ENCODE data around the gene PRKAA2.

The PRKAA2 gene

GRCh38 chr1:56627636-56628039 is 17.5 kb upstream of the PRKAA2 start:
- DNase-seq (ENCODE audit: low read depth) = no peak
- no peak overlapping the region for H3K4me3 ChIP-seq (ENCODE audit: low read depth, low read length)
- TF ChIP-seq CTCF (IDR thresholded peaks at IDR 0.05; ENCODE audit: insufficient read depth, low read depth, low read length, missing control alignments) = no peak

GRCh38 chr1:56630786-56631185 is 14.3 kb upstream of the PRKAA2 start:
- no peak for TF ChIP-seq CTCF (IDR thresholded peaks at IDR 0.05; ENCODE audit: insufficient read depth, low read depth, low read length, missing control alignments)
- no peak for DNase-seq (ENCODE audit: low read depth)
- no peak overlapping the region for H3K4me3 ChIP-seq (ENCODE audit: low read depth, low read length)

- no peak for TF ChIP-seq CTCF (IDR thresholded peaks at IDR 0.05; ENCODE audit: insufficient read depth, low read depth, low read length, missing control alignments)
- no peak overlapping the region for H3K4me3 ChIP-seq (ENCODE audit: low read depth, low read length)
- no peak for DNase-seq (ENCODE audit: low read depth)
Observed at GRCh38 chr1:56631901-56632300, 13.2 kb upstream of the PRKAA2 start.

- no peak for DNase-seq (ENCODE audit: low read depth)
- no peak for TF ChIP-seq CTCF (IDR thresholded peaks at IDR 0.05; ENCODE audit: insufficient read depth, low read depth, low read length, missing control alignments)
Observed at GRCh38 chr1:56634981-56635380, 10.1 kb upstream of the PRKAA2 start.

GRCh38 chr1:56638248-56638647 is 6.9 kb upstream of the PRKAA2 start:
- DNase-seq (ENCODE audit: low read depth) = no peak
- H3K4me3 ChIP-seq (ENCODE audit: low read depth, low read length) = no peak overlapping the region
- no peak for TF ChIP-seq CTCF (IDR thresholded peaks at IDR 0.05; ENCODE audit: insufficient read depth, low read depth, low read length, missing control alignments)

More at GRCh38 chr1:56634981-56635380, 10.1 kb upstream of the PRKAA2 start:
- no peak overlapping the region for H3K4me3 ChIP-seq (ENCODE audit: low read depth, low read length)

GRCh38 chr1:56639211-56639610 is 5.9 kb upstream of the PRKAA2 start:
- H3K4me3 ChIP-seq (ENCODE audit: low read depth, low read length) = no peak overlapping the region
- no peak for DNase-seq (ENCODE audit: low read depth)
- TF ChIP-seq CTCF (IDR thresholded peaks at IDR 0.05; ENCODE audit: insufficient read depth, low read depth, low read length, missing control alignments) = no peak

- no peak overlapping the region for H3K4me3 ChIP-seq (ENCODE audit: low read depth, low read length)
- no peak for DNase-seq (ENCODE audit: low read depth)
- TF ChIP-seq CTCF (IDR thresholded peaks at IDR 0.05; ENCODE audit: insufficient read depth, low read depth, low read length, missing control alignments) = no peak
Observed at GRCh38 chr1:56643661-56644060, 1.5 kb upstream of the PRKAA2 start.
